Breast epithelium (tissue), 3 donors: ENCODE measurements around the gene ZNF48.

Experiments used
- CTCF ChIP-seq, 3 donors: fragments of 450-650 bp; IDR thresholded peaks; one replicate each; pipeline ENCODE4 v1.5.1; 2016 to 2017; ENCODE audit warnings: antibody characterized with exemption in 3 of 3, mild to moderate bottlenecking in 3 of 3, moderate library complexity in 3 of 3
- POLR2A ChIP-seq: fragments of 450-650 bp; IDR thresholded peaks from one replicate; pipeline ENCODE4 v1.6.1; 2016; ENCODE audit warnings: antibody characterized with exemption, mild to moderate bottlenecking, moderate library complexity

DNA sequence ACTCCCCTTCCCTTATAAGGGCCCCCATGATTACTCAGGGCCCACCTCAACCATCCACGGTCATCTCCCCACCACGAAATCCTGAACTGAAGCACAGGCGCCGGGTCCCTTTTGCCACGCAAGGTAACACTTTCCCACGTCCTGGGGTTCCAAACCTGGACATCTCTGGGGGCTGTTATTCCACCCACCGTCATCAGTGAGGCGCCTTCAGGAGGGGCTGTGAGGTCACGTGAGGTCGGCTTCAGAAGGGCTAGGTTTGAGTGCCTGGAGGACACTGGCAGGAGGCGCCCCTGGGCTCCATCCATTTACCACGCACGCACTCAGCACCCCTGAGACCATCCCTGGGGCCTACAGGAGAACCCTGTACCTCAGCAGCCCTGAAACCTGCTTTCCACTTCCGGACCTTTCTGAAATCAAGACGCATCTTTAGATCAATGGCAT lies 44.2 kb upstream of the ZNF48 start:
- TF ChIP-seq CTCF (IDR thresholded peaks at IDR 0.05) (no peak), POLR2A (no peak)
